GM21447 (cell line): Measurements from ENCODE around the gene DGKK.

Experiments used
- ATAC-seq: cut with Tn5 transposase; IDR thresholded peaks from one replicate; pipeline ENCODE4 v1.9.1; 2021; ENCODE audit not compliant: unreplicated experiment

DGKK gene, protein sequence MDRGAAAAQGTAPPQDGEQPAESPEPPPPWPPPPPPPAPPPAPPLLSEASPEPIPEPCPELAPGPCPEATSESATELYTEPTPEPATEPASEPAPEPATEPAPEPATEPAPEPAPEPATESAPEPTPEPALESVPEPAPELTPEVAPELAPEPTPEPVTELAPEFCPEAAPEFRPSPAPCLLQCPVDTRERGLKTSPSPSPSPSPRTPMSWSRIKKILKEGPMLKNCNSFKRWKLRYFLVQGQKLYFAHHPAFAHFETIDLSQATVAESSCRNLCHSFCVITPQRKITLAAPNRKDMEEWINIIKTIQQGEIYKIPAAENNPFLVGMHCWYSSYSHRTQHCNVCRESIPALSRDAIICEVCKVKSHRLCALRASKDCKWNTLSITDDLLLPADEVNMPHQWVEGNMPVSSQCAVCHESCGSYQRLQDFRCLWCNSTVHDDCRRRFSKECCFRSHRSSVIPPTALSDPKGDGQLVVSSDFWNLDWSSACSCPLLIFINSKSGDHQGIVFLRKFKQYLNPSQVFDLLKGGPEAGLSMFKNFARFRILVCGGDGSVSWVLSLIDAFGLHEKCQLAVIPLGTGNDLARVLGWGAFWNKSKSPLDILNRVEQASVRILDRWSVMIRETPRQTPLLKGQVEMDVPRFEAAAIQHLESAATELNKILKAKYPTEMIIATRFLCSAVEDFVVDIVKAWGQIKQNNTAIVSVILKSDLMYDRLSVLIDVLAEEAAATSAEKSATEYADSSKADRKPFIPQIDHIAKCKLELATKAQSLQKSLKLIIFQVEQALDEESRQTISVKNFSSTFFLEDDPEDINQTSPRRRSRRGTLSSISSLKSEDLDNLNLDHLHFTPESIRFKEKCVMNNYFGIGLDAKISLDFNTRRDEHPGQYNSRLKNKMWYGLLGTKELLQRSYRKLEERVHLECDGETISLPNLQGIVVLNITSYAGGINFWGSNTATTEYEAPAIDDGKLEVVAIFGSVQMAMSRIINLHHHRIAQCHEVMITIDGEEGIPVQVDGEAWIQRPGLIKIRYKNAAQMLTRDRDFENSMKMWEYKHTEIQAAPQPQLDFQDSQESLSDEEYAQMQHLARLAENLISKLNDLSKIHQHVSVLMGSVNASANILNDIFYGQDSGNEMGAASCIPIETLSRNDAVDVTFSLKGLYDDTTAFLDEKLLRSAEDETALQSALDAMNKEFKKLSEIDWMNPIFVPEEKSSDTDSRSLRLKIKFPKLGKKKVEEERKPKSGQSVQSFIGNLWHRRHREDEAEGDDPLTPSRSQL

GRCh38 chrX:50470103-50471031, at the start of gene DGKK:
Gene DGKK (minus strand): TSS chrX:50470825. CDS start chrX:50470678, 147 bp downstream.
- ATAC-seq: no peak

GRCh38 chrX:50514811-50515210, 44.2 kb upstream of the DGKK start:
- no peak for ATAC-seq

GRCh38 chrX:50497114-50497513, 26.5 kb upstream of the DGKK start:
- no peak for ATAC-seq

DNA sequence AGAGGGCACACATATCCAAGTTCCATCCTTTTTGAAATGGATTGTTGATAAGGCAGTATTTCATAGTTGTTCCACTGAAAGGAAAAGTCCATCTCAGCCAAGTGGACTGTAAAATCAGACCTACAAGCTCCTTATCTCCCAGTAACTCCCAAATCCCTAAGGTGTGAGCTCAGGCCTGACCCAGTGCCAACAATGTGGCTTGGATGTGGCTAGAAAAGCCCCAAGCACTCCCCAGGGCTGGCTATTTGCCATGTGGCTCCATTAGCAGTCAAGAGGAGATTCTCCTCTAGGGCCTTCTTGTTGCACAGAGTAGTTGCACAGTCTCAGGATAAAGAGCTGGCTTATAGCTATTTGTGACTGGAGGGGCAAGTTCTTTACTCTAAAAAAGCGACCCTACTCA, 25.0 kb upstream of the DGKK start:
- no peak for ATAC-seq

- ATAC-seq: no peak
Observed at GRCh38 chrX:50492720-50493119, 22.1 kb upstream of the DGKK start.

GRCh38 chrX:50484662-50485061, 14.0 kb upstream of the DGKK start:
- ATAC-seq: no peak

DNA sequence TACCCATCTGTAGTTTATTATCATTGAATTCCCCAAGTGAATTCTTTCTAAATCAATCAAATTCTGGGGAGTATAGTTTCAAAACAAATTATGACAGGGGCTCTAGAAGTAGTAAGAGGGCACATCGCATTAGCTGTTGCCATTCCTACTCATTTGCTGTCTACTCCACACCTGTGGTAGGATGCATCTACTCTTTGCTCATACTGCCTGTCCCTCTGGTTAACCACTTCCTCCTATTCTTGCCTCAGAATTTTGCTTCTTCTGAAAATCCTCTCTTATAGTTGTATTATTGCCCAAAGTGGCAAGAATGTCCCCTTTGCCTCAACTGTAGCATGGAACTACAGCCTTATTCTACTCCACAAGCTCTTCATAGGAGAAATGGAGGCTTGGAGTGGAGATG, 12.7 kb upstream of the DGKK start:
- ATAC-seq: no peak

DNA sequence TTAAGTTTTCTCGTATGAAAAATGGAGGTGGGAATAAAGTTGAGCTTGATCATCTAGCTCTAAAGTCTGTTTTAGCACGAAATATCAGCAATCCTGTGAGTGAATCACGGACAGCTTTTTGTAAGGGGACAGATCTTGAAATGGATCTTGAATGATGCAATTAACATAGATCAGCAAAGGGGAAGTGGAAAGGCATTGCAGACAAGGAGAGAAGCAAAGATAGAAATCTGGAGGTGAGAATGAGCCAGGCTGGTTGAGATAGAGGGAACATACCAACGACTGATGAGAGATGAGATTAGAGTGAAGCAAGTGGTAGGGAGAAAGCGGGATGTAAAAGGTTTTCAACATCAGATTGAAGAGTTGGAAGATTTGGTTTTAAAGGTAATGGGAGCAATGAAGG, 4.6 kb upstream of the DGKK start:
- ATAC-seq: no peak

- ATAC-seq: no peak
Observed at GRCh38 chrX:50471390-50471789, 765 bp upstream of the DGKK start.

- no peak for ATAC-seq
Observed at GRCh38 chrX:50469206-50469605, 1.4 kb downstream of the DGKK start.

- ATAC-seq: no peak
Observed at GRCh38 chrX:50459615-50460014, 11.0 kb downstream of the DGKK start.

DNA sequence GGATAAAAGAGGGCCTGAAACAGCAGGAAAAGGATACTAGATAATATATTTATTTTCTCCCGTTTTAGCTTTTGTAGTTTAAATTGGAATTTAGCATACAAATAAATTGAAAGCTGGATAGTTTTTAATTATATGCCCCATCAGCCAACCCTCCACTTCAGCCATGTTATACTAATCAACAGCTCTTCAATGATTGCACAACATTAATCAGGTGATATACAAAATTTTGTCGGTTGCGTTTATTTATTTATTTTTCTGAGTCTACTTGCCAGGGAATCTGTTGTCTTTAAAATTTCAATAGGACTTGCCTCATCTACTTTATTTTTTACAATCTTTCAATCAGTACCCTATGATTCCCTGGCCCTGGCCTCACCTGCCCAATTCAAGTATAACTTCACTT, 12.1 kb downstream of the DGKK start:
- ATAC-seq: no peak

- no peak for ATAC-seq
Observed at GRCh38 chrX:50456712-50457484, 13.7 kb downstream of the DGKK start.

DNA sequence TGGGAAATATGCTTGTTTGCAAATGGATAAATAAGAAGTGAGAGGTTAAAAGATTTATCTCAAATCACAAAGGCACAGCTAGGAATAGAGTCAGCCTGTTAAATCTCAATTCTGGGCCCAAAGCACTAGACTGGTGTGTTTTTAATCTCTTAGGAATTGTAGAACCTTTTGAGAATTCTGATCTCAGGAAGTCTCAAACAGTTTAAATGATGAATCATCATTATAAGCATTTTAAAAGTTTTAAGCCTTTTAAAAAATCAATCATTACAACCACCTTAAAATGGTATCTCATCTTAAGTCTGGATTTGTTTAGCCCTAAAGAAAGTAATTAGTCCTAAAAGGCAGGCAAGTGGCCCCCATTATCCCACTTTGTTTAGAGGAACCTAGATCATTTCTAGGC, 17.8 kb downstream of the DGKK start:
- ATAC-seq: no peak

DNA sequence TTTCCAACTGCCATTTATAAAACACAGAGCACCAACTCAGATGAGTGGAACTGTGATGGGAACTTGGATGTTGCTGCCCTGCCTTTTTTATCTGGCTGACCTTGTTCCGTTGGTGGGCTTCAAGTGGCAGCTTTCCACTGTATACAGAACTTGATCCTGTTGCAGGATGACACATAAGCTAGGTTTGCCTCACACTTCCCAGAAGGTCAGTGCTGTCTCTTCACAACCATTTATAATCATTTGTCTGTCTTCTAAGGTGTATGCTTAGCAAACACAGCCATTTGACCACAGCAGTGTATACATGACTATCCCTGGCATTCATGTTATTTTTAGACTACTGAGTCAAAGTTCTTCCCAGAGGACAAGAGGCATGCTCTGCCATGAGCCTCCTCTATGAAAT, 20.3 kb downstream of the DGKK start:
- no peak for ATAC-seq

DNA sequence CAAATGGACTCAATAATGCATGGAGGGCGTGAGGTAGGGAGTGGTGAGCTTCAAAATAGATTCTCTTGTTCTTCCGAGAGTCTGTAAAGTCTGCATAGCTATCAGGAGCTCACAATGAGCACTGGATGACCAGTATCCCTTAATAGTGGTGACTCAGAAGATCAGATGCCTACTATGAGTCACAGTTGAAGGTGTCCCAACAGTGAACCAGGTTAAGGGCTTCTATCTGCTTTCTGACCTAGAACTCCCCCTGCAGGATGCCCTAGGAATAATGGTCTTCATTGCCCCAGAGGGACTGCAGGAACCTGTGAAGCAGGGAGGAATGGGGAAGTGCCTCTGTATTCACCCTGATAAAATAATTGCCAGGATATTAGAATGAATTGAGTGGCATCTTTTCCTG, 22.1 kb downstream of the DGKK start:
- no peak for ATAC-seq

DNA sequence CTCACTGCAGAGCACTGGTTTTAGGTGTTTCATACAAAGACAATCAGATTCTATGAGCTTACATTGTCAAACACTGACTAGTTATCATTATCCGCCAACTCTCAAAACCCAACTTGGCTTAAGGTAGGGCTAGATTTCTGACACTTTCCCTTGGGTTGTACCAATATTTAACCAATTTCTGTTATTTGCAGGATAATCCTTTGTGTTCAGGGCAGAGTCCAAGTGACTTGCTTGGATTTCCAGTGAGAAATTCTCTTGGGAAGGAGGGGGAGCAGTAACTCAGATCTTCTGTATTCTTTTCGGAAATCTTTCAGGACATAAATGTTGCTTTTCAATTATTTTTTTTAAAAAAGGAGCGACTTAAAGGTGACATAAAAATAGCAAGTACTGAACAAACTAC, 23.1 kb downstream of the DGKK start:
- no peak for ATAC-seq

DNA sequence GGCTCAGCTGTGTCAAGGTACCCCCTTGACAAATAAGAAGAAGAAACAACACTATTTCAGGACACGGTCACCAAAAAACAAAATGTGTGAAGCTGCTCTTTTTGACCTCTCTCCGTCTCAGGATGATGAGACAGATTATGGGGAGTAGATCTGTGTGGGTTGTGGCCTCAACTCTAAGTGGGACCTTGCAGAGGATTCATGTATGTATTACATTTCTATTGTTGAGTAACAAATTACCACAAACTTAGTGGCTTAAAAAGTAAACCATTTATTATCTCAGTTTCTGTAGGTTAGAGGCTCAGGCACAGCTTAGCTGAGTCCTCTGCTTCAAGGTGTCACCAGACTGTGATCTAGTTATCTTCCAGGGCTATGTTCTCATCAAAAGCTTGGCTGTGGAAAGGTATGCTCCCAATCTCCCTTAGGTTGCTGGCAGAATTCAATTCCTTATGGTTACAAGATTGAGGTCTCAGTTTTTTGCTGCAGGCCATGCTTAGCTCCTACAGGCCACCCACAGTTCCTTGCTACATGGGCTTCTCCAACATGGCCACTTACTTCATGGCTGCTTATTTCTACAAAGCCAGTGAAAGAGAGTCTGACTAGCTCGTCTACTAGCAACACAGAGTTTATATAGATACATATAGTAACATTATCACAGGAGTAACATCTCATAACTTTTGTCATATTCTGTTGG, 28.1 kb downstream of the DGKK start:
- ATAC-seq: no peak

- no peak for ATAC-seq
Observed at GRCh38 chrX:50436797-50437196, 33.8 kb downstream of the DGKK start.
